ENCODE data around the gene TBC1D2B.

Gene TBC1D2B

DNA sequence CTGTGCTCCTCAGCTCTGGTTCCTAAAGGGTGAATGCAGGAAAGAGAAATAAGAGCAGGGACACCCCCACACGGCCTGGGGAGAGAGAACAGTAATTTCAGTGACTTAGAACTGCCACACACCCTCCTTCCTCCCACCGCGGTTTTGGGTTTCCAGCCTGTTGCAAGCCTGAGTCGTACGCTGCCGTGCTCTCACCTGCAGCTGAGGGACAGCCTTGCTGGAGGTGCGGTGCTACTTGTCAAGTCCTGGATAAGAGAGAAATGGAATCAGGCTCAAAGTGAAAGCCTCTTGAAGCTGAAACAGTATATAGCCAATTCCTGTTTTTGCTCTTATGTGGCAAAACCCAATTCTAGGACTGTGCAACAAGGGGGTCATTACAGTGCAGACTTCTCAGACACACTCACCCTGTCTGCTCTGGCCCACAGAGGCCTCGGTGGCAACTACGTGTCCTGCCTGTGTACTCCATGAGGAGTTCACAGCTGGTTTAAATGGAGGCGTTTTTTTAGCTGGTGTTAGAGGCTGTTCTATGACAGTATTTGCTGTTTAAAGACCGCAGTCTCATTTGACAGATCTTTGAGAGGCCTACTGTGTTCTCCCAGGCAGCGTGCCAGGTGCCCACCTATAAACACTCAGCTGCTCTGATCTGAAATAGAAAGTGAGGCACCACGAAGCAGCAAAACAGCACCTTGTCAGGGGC lies 42.9 kb downstream of the TBC1D2B start:
- DNase-seq (ENCODE audit: low spot score), result no peak

GRCh38 chr15:78033864-78034263 lies 43.6 kb downstream of the TBC1D2B start:
- DNase-seq (ENCODE audit: low spot score), result no peak

DNA sequence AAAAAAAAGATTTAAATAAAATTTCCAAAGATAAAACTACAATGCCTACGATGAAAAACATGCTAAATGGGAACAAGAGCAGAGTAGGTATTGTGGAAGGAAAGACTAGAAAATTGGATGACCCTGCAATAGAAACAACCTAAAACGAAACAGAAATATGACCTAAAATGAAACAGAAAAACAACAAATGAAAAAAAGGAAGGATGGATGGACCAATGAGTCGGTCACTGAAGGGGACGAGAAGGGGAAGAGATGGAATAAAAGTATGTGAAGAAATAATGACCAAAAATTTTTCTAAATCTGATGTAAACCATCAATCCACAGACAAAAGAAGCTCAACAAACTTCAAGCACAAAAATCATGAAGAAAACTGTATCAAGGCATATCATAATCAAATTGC lies 44.8 kb downstream of the TBC1D2B start:
- DNase-seq (ENCODE audit: low spot score), result no peak

GRCh38 chr15:78024883-78025282 lies 52.6 kb downstream of the TBC1D2B start:
- no peak for DNase-seq (ENCODE audit: low spot score)

DNA sequence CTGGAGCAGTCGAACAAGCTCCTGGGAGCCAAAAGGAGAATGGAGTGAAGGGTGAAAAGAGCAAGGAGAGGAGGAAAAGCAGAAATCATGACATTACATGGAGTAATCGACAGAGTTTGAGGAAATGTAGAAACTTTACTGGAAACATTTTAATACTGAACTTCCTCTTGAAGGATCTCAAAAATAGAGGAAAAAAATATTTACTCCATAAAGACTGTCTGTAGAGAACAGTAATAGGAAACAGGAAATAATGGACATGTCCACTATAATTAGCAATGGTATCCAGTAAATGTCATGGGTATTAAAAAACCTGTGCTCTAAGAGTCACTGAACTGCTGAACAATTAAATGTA lies 53.0 kb downstream of the TBC1D2B start:
- DNase-seq (ENCODE audit: low spot score), result no peak

DNA sequence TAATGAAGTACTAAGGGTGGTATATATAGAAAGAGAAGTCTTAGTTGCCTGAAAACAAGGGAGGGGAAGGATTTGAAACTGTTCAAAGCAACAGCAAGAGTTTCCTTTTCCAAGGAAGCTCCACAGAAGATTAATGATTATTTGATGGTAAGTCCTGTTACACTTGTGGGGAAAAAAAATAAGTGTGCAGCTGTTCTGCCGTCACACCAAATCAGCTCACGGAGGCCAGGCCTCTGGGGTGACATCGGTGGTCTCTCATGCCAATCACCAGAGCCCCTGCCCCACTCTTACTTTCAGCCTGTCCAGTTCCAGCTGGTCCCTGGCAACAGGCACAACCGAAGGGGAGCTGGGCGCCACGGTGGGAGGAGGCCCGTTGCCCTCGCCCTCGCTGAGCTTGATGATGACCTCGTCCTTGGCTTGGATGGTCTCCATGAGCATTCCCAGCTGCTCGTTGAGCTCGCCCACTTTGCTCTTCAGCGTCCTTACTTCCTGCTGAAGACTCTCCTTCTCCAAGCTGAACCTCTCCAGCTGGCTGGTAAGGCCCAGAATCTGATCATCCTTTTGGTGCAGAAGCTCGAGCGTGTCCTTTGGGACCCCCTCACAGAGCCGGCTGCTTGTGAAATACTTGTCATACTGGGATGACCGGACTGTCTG lies 53.5 kb downstream of the TBC1D2B start:
- no peak for DNase-seq (ENCODE audit: low spot score)

DNA sequence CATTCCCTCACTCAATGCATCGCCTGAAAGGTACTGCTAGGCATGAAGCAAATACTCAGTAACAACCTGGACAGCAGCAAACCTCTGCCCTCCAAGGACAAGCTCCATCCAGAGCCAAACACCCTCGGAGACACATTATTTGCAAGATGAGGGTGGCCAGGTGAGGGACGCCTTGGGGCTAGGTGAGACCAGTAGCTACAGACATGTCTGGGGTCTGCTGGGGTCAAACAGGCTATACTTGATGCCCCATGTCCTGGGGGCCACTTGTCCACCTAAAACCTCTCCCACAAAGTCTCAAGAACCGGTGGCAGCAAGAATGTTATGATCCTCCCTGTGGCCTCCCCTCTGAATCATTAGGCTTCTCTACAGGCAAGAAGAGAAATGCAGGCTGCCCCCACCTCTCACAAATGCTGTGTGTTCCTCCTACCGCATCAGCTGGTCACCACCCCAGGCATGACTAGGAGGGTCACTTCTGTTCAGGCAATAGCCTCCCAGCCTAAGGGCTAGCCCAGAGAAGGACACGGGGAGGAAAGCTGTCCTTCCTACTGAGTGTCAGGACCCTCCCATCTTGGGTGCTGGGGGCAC lies 54.3 kb downstream of the TBC1D2B start:
- no peak for DNase-seq (ENCODE audit: low spot score)

- no peak for DNase-seq (ENCODE audit: low spot score)
Measured at GRCh38 chr15:78021761-78022160, 55.8 kb downstream of the TBC1D2B start.

DNA sequence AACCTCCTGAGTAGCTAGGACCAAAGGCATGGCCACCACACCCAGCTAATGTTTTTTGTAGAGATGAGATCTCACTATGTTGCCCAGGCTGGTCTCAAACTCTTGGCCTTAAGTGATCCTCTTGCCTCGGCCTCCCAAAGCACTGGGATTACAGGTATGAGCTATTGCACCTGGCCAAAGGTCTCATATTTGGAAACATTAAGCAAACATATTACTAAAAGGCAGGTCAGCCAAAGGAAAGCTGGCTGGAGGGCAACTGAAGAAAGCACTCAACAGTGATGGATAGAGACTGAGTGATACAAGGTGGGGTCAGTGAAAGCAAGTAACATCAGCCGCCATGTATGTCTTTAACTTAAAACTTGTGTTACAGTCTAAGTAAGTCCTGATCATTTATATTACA lies 57.5 kb downstream of the TBC1D2B start:
- DNase-seq (ENCODE audit: low spot score), result no peak

GRCh38 chr15:78018946-78019644 lies 58.4 kb downstream of the TBC1D2B start:
- no peak for DNase-seq (ENCODE audit: low spot score)

- DNase-seq (ENCODE audit: low spot score), result no peak
Measured at GRCh38 chr15:78018445-78018844, 59.1 kb downstream of the TBC1D2B start.

- DNase-seq (ENCODE audit: low spot score), result no peak
Measured at GRCh38 chr15:78016860-78017259, 60.7 kb downstream of the TBC1D2B start.

DNA sequence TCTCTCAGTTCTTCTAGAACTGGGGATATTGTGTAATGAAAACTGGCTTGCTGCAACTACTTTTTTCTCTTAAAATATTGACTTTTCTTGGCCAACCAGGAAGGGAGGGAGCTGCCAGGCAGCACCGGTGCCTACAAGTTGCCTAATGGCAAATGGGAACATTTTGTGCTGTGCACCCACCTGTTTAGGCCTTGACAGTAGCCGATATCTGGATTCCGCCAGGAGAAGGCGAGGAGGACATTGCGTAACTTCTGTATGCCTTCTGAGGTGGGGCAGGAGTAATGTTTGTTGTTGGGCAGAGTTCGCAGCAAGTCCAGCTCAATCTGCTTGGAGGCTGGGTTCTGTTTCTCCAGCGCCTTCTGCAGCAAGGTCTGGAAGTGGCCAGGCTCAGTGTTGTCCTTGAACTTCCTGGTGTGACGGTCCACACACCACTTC lies 64.9 kb downstream of the TBC1D2B start:
- no peak for DNase-seq (ENCODE audit: low spot score)

- DNase-seq (ENCODE audit: low spot score), result no peak
Measured at GRCh38 chr15:78010067-78010466, 67.4 kb downstream of the TBC1D2B start.

DNA sequence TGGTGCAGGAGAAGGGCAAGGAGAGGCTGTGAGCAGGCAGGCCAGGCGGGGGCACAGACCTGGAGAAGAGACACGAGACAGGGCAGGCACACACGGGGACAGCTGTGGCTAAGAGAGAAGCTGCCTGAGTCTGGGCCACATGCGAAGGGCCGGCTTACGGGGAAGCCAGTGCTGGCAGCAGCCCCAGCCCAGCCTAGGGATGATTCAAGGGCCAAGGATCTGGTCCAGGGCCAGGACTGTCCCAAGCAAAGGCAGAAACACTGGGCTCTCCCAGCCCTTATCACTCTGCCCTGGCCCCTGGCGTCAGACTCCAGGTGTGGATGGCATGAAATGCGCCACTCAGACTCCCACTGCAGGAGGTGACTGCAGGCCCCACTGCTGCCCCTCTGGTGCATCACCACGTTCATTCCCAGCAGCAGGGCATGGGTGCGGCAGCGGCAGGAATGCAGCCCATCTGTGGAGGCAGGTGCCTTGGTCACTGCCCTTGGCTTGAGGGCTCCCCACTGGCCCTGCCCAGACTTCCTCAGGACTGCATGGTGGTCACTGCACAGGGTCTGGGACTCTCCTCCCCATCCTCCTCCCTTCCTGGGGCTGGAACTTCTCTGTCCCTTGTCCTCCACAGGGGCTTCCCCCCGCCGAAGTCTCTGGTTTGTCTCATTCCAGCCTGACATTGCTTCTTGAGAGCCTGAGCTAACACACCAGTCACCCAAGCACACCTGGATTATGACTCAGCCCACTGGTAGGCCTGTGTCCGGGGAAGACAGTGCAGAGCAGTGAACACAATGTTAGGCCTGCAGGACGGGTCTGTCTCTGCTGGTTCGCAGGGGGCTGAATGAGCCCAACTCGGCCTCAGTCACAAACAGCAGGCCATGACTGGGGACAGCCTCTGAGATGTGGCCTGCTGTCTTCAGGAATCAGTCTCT lies 69.3 kb downstream of the TBC1D2B start:
- DNase-seq (ENCODE audit: low spot score), result no peak

GRCh38 chr15:78007211-78007931 lies 70.1 kb downstream of the TBC1D2B start:
- no peak for DNase-seq (ENCODE audit: low spot score)

- DNase-seq (ENCODE audit: low spot score), result no peak
Measured at GRCh38 chr15:78006567-78007205, 70.8 kb downstream of the TBC1D2B start.

DNA sequence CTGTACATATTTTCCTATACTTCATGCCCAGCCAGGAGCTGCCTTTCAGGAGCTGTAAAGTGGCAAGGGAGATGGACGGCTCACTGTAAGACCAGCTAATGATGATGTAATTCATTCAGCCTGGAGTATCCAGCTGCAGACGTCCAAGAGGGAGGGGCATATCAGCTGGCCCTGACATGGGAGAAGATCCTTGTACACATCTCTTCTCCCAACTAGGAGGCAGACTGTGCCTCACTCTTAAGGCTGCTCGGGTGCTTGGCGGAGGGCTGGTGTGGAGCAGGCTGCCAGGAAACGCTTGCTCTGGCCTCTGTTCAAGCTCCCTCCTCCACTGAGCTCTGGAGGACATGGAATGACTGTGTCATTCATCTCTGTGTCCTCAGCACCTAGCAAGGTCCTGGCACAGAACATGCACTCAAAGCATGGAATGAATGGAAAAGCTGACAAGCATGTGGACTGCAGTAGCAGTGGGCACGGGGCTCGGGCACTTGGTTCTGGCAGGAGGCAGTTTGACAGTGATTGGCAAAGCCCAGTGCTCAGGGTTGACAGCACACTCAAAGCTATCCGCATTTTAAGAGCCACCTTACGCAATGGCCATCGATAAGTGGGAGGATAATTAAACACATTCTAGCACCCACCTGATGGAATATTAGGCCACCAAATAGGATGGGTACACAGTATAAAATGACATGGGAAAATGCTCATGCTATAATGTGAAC lies 72.4 kb downstream of the TBC1D2B start:
- no peak for DNase-seq (ENCODE audit: low spot score)

- DNase-seq (ENCODE audit: low spot score), result no peak
Measured at GRCh38 chr15:78004222-78004727, 73.2 kb downstream of the TBC1D2B start.

DNA sequence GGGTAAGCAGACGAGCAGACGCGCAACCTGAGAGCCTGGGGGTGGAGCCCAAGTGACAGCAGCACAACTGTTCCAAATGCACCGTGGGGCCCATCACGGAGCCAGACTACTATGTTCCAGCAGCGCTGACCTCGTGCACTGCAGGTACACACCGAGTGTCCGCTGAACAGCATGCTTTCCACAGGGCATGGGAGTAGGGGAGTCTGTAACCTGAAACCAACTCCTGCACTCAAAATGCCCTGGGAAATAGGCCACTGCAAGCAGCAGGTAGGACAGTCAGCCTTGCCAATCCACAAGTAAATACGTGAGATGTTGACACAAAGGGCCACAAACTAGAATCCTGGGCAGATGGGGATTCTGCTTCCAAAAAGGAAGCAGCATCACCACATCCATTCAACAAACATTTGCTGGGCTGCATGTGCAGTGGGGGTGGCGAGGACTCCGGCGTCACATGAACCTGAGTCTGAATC lies 73.9 kb downstream of the TBC1D2B start:
- no peak for DNase-seq (ENCODE audit: low spot score)

Data from D341Med (cell line).